ENCODE measurements around the gene SPECC1.
"Not testable (repeated sequence)": the region's sequence is repeated elsewhere in the genome, so short reads cannot be mapped to it uniquely, and the experiment has no call there.

The SPECC1 gene

DNA sequence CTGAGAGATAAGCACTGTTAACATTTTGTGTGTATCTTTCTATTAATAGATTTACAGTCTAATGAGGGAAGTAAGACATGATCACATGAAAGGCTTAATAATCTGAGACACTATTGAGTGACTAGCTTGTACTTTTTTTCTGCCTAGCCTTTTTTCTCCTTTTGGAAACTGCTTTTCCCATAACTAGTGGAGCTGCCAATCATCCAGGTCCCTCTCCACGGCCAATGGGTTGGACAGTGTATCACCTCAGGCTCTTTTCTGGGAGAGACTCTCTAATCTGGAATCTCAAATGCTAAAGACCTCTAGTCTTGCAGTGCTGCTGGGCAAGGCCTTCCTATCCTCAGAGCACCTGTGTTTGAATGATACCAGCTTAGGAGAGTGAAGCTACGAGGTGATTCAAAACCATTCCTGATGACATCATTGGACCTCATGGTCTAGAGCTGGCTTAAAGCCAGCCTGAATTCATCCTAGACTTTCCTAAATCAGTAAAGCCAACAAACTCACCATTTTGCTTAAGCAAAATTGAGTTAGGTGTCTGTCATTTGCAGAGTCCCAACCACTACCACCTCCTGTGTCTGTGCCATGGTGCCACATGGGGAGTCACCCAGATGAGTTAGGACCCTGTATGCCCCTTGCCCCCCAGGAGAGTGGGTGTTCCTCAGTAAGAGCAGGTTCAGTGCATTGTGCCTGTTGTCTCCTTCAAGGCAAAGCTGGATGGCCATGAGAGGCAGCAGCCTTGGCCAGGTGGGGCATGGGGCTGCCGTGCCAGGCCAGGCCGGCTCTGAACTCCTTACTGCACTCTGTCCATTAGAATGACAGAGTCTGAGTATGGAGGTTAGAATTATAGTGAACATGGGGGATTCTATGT, 62.9 kb downstream of the SPECC1 start:
- DNase-seq (ENCODE audit: low spot score) (no peak), FAIRE-seq (no peak)

- no peak for FAIRE-seq
Observed at GRCh38 chr17:20072692-20072992, 63.5 kb downstream of the SPECC1 start.

GRCh38 chr17:20073055-20073979, 64.2 kb downstream of the SPECC1 start:
- DNase-seq (ENCODE audit: low spot score) (no peak), FAIRE-seq (no peak)

More at GRCh38 chr17:20072692-20072992, 63.5 kb downstream of the SPECC1 start:
- DNase-seq (ENCODE audit: low spot score) = no peak

GRCh38 chr17:20074001-20074400, 64.8 kb downstream of the SPECC1 start:
- FAIRE-seq (no peak), DNase-seq (ENCODE audit: low spot score) (no peak)

- FAIRE-seq = no peak
- no peak for DNase-seq (ENCODE audit: low spot score)
Observed at GRCh38 chr17:20074489-20074888, 65.3 kb downstream of the SPECC1 start.

GRCh38 chr17:20076137-20076536, 67.0 kb downstream of the SPECC1 start:
- FAIRE-seq; DNase-seq (ENCODE audit: low spot score): not testable (repeated sequence)

- DNase-seq (ENCODE audit: low spot score) = no peak
- no peak for FAIRE-seq
Observed at GRCh38 chr17:20077978-20078685, 69.0 kb downstream of the SPECC1 start.

DNA sequence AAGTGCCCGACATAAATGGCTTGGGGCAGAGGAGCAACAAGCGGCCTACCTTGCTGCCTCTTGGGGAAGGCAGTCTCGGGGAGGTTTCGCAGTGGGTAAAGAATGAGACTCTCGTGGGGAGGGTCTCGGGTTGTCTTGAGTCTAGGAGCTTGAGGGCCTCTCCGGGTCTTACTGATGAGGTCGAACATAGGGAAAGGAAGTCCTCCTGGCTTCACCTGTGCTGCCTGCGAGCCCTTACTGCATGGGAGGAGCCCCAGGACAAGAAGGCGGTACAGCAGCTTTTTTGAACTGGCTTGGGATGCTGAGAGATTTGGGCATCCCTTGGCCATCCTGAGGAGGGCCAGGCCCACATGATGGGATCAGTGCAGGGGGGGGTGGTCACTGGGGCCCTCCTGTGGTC, 71.4 kb downstream of the SPECC1 start:
- FAIRE-seq (no peak), DNase-seq (ENCODE audit: low spot score) (no peak)

- DNase-seq (ENCODE audit: low spot score) (no peak), FAIRE-seq (no peak)
Observed at GRCh38 chr17:20083156-20083859, 74.1 kb downstream of the SPECC1 start.

- no peak for FAIRE-seq
Observed at GRCh38 chr17:20084621-20085282, 75.6 kb downstream of the SPECC1 start.

GRCh38 chr17:20085283-20085845, 76.2 kb downstream of the SPECC1 start:
- no peak for DNase-seq (ENCODE audit: low spot score)
- no peak for FAIRE-seq

More at GRCh38 chr17:20084621-20085282, 75.6 kb downstream of the SPECC1 start:
- no peak for DNase-seq (ENCODE audit: low spot score)

DNA sequence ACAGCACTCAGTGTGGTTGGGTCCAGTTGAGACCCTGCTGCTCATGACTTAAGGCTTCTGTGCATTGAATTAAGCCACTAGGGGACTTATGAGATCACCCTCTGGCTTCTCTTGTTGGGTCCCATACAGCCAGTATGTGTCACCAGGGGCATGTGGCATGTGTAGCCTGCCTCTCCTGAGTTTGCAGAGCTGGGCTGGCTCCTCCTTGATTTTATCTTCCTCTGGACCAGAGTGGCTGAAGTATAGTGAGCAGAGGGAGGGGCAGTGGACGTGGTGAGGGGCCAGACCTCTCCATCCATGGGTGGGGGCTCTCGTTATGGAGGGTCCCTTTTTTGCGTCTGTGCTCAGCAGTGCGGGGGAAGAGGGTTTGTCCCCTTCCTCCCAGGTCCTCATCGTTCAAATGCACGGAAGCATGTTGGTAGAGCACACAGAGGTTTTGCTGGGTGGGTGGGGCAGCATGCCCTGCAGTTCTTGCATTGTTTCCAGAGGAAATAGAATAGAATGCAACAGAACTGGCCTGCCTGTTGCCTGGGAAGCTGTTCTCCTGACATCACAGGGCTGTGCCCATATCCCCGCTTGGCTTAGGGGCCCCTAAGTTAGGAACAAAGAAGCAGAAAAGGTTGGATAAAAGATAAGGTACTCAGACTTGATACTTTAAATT, 77.4 kb downstream of the SPECC1 start:
- DNase-seq (ENCODE audit: low spot score) (no peak), FAIRE-seq (no peak)

DNA sequence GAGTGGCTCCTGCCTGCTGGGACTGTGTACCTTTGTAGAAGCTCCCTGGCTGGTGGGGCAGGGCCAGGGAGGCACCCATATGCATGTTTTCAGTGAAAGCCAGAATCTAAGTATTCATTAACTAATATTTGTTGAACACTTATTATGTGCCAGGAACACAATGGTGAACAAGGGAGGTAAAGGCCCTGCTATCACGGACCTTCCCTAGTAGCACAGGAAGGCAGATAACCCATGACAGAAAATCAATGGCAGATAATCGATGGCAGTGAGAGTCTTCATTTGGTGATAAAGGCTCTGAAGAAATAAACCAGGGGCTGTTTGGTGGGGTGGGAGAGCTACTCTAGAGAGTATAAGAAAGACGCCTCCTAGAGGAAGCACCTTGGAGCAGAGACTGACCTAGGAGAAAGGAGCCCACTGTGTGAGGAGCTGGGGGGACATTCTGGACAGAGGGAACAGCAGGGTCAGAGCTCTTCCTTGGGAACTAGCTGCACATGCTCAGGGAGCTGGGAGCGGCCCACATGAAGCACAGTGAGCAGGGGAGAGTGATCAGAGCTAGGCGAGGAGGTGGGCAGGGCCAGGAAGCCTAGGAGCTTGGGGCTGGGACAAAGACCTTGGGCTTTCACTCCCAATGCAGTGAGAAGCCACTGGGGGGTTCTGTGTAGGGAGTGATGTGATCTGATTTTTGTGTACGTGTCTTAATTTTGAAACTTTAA, 78.5 kb downstream of the SPECC1 start:
- FAIRE-seq (no peak), DNase-seq (ENCODE audit: low spot score) (no peak)

GRCh38 chr17:20089756-20090547, 80.8 kb downstream of the SPECC1 start:
- FAIRE-seq = no peak
- DNase-seq (ENCODE audit: low spot score) = no peak

GRCh38 chr17:20091174-20092029, 82.2 kb downstream of the SPECC1 start:
- FAIRE-seq = no peak

GRCh38 chr17:20092261-20092867, 83.2 kb downstream of the SPECC1 start:
- no peak for FAIRE-seq

More at GRCh38 chr17:20091174-20092029, 82.2 kb downstream of the SPECC1 start:
- DNase-seq (ENCODE audit: low spot score) = no peak

More at GRCh38 chr17:20092261-20092867, 83.2 kb downstream of the SPECC1 start:
- DNase-seq (ENCODE audit: low spot score) = no peak

All from RCC 7860 (cell line).